Neural crest cell (in vitro differentiated cells): ENCODE measurements around the gene BTBD2. TPM values are rescaled to one million over a fixed set of nuclear protein-coding genes. Genes with fewer than 3 reads are reported as not detected.

Experiments
- DNase-seq: peaks from one replicate; pipeline ENCODE4 v3.0.0; 2021; ENCODE audit warnings: low read depth, mixed read lengths, low spot score
- H3K27ac Mint-ChIP-seq: one replicate; pipeline ENCODE4 v1.8.0; 2021; ENCODE audit warnings: mild to moderate bottlenecking, mixed read lengths; ENCODE audit not compliant: unreplicated experiment
- H3K27me3 Mint-ChIP-seq: 2 replicates; pipeline ENCODE4 v1.8.0; 2021; ENCODE audit warnings: low read depth, mild to moderate bottlenecking, mixed read lengths
- H3K36me3 Mint-ChIP-seq: 2 replicates; pipeline ENCODE4 v1.8.0; 2021; ENCODE audit warnings: low read depth, mild to moderate bottlenecking, mixed read lengths
- H3K4me1 Mint-ChIP-seq: 2 replicates; pipeline ENCODE4 v1.8.0; 2021; ENCODE audit warnings: mixed read lengths
- H3K4me3 Mint-ChIP-seq: one replicate; pipeline ENCODE4 v1.8.0; 2021; ENCODE audit warnings: mild to moderate bottlenecking, mixed read lengths
- H3K9me3 Mint-ChIP-seq: 2 replicates; pipeline ENCODE4 v1.8.0; 2021; ENCODE audit warnings: mixed read lengths
- total RNA-seq: library from RNA; stranded (reverse); gene quantifications from 2 replicates; pipeline ENCODE4 v1.2.1, GENCODE V29; 2021
- TF ChIP-seq, protein P1 (sequence below): fragments of 200-600 bp; sonication (generic); conservative IDR thresholded peaks from 2 replicates; pipeline ENCODE4 v1.5.0; 2021; ENCODE audit warnings: antibody characterized with exemption, mild to moderate bottlenecking

BTBD2 gene
- total RNA-seq, 1 donor from 2014 or later: 142 TPM

DNA sequence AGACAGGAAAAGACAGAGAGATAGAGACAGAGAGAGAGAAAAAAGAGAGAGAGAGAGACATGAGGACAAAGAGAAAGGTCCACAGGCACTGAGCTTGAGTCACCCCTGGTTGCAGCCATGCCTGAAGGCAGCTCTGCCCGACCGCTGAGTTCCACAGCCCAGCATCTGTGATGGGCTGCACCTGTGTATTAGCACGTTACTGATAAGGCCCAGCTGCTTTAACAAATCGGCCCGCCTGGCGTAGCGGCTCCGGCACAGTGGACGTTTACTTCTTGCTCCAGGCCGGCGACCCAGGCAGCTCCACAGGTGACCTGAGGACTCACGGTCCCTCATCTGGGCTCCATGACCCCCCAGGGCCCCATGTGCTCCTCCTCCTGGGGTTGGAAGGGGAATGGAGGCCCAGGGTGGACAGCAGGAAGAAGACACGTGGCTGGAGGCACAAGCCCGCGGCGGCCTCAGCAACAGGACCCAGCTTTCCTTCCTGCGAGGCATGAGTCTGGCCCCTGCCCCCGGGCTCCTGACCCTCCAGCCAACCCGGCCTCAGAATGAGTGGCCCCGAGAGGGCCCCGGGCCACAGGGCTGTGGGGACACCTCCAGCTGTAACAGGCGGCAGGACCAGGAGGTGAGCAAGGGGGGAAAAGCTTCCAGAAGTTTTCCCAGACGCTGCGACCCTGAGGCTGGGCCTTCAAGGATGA, 78.5 kb downstream of the BTBD2 start:
- Mint-ChIP-seq H3K27ac (no peak overlapping the region), H3K4me1 (peaks cover 21% of the 10 kb centered on the region), H3K27me3 (no peaks in the 10 kb centered on the region), H3K4me3 (peak overlapping the region; percentile 70), H3K9me3 (no peaks in the 10 kb centered on the region), H3K36me3 (peaks cover 6% of the 10 kb centered on the region)
- DNase-seq: no peak
- TF ChIP-seq, protein P1, sequence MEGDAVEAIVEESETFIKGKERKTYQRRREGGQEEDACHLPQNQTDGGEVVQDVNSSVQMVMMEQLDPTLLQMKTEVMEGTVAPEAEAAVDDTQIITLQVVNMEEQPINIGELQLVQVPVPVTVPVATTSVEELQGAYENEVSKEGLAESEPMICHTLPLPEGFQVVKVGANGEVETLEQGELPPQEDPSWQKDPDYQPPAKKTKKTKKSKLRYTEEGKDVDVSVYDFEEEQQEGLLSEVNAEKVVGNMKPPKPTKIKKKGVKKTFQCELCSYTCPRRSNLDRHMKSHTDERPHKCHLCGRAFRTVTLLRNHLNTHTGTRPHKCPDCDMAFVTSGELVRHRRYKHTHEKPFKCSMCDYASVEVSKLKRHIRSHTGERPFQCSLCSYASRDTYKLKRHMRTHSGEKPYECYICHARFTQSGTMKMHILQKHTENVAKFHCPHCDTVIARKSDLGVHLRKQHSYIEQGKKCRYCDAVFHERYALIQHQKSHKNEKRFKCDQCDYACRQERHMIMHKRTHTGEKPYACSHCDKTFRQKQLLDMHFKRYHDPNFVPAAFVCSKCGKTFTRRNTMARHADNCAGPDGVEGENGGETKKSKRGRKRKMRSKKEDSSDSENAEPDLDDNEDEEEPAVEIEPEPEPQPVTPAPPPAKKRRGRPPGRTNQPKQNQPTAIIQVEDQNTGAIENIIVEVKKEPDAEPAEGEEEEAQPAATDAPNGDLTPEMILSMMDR: no peak

DNA sequence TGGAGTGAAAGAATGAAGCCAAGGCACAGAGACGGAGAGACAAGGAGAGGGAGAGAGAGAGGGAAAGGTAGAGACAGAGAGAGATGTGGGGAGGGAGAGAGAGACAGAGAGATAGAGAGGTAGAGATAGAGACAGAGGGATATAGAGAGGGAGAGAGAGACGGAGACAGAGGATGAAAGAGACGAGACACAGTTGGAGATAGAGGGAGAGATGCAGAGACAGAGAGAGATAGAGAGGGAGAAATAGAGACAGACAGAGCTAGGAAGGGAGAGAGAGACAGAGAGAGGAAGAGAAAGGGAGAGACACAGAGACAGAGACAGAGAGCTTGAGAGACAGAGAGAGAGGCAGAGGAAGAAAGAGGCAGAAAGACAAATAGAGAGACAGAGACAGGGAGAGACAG, 79.1 kb downstream of the BTBD2 start:
- Mint-ChIP-seq H3K9me3 (peaks cover 4% of the 10 kb centered on the region), H3K36me3 (peaks cover 6% of the 10 kb centered on the region)
- DNase-seq: no peak

DNA sequence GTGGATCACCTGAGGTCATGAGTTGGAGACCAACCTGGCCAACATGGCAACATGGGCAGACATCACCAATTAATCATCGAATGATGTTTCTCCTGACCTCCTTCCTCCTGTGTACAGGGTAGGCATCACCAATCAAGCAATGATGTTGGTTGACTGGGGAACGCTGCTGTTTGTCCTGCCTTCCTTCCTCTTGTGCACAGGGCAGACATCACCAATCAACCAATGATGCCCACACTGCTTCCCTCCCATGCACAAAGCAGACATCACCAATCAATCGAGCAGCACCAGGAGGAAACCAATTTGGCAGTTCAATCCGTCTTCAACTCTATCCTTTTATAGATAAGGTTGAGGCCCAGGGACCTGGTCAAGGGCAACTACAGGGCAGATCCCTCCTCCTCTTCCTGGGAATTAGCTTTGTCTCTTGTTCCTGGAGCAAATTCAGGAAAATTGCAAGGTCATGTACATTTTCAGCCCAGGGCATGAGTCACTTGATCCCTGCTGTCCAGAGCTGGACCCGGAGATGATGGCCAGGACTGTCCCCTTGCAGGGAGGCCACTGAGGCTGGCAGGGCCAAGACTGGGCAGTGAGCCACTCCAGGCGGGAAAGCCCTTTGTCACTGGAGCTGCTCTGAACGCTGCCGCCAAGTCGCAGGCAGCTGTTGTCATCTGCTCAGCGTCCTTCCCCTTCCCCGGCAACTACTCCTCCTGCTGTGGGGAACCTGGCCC, 79.9 kb downstream of the BTBD2 start:
- H3K9me3 Mint-ChIP-seq: peaks cover 4% of the 10 kb centered on the region
- H3K27ac Mint-ChIP-seq: no peak overlapping the region
- DNase-seq: no peak
- no peaks in the 10 kb centered on the region for H3K27me3 Mint-ChIP-seq
- TF ChIP-seq, protein P1: no peak
- H3K4me1 Mint-ChIP-seq: peaks cover 21% of the 10 kb centered on the region
- peaks cover 6% of the 10 kb centered on the region for H3K36me3 Mint-ChIP-seq
- no peak overlapping the region for H3K4me3 Mint-ChIP-seq

More for the DNA sequence above, 79.1 kb downstream of the BTBD2 start:
- H3K27me3 Mint-ChIP-seq: no peaks in the 10 kb centered on the region
- TF ChIP-seq, protein P1: no peak
- H3K4me1 Mint-ChIP-seq: peaks cover 21% of the 10 kb centered on the region
- H3K27ac Mint-ChIP-seq: no peak overlapping the region
- H3K4me3 Mint-ChIP-seq: peak overlapping the region; percentile 69

Other genes starting within 250 kb of the BTBD2 start
- 1.1 and 1.5 TPM in 2 replicates for gene ATP8B3, start 203.4 kb downstream of the BTBD2 start, total RNA-seq
- 40.8 and 45.3 TPM in 2 replicates for gene REXO1, start 167.2 kb downstream of the BTBD2 start, total RNA-seq
- gene KLF16, start 152.1 kb downstream of the BTBD2 start, total RNA-seq: 18.9 and 20.7 TPM in 2 replicates
- gene ABHD17A, start 130.2 kb downstream of the BTBD2 start, total RNA-seq: 73.9 and 74.1 TPM in 2 replicates
- gene ADAT3, start 110.3 kb downstream of the BTBD2 start, total RNA-seq: 13.7 and 14.1 TPM in 2 replicates
- gene SCAMP4, start 110.3 kb downstream of the BTBD2 start, total RNA-seq: 71.2 and 79.9 TPM in 2 replicates
- 130 and 133 TPM in 2 replicates for gene CSNK1G2, start 74.5 kb downstream of the BTBD2 start, total RNA-seq
- 115 and 123 TPM in 2 replicates for gene MKNK2, start 35.5 kb upstream of the BTBD2 start, total RNA-seq
- gene MOB3A, start 80.6 kb upstream of the BTBD2 start, total RNA-seq: 40.0 and 42.1 TPM in 2 replicates
- gene IZUMO4, start 81.2 kb upstream of the BTBD2 start, total RNA-seq: 5.5 and 5.6 TPM in 2 replicates
- 142 and 146 TPM in 2 replicates for gene AP3D1, start 135.9 kb upstream of the BTBD2 start, total RNA-seq
- 117 and 127 TPM in 2 replicates for gene DOT1L, start 148.2 kb upstream of the BTBD2 start, total RNA-seq
- gene PLEKHJ1, start 220.6 kb upstream of the BTBD2 start, total RNA-seq: 132 and 137 TPM in 2 replicates
- gene SF3A2, start 221.1 kb upstream of the BTBD2 start, total RNA-seq: 186 and 189 TPM in 2 replicates
- 71.6 and 79.1 TPM in 2 replicates for gene AMH, start 233.6 kb upstream of the BTBD2 start, total RNA-seq
- 0.40 and 0.71 TPM in 2 replicates for gene JSRP1, start 240.7 kb upstream of the BTBD2 start, total RNA-seq